Forelimb muscle (tissue), 1 donor: ENCODE measurements around the gene SATL1. TPM values are rescaled to one million over a fixed set of nuclear protein-coding genes. Genes with fewer than 3 reads are reported as not detected.
A peak's percentile ranks its signal among the peaks of the same experiment; 100 is the strongest.
"Not testable (repeated sequence)": the region's sequence is repeated elsewhere in the genome, so short reads cannot be mapped to it uniquely, and the experiment has no call there.

Experiments used
- DNase-seq: peaks from one replicate; pipeline ENCODE4 v3.0.0-alpha.2; 2013; ENCODE audit warnings: low read depth
- polyA plus RNA-seq: library from polyadenylated mRNA; unstranded; fragments of 120-200 nt; gene quantifications from one replicate; pipeline ENCODE4 v1.2.1, GENCODE V29; 2013; ENCODE audit not compliant: insufficient read length

The SATL1 gene
- polyA plus RNA-seq, 1 donor, result 0.61 TPM

- no peak for DNase-seq
Observed at GRCh38 chrX:85108165-85108564, 135.4 kb downstream of the SATL1 start.

- no peak for DNase-seq
Observed at GRCh38 chrX:85107407-85107806, 136.2 kb downstream of the SATL1 start.

- no peak for DNase-seq
Observed at GRCh38 chrX:85089321-85089840, 154.2 kb downstream of the SATL1 start.

GRCh38 chrX:85084770-85085393 lies 158.7 kb downstream of the SATL1 start:
- DNase-seq, result peak; percentile 4

- not testable (repeated sequence) for DNase-seq
Observed at GRCh38 chrX:85077247-85077646, 166.3 kb downstream of the SATL1 start.

GRCh38 chrX:85065512-85066198 lies 177.9 kb downstream of the SATL1 start:
- DNase-seq, result no peak

GRCh38 chrX:85052636-85053343 lies 190.8 kb downstream of the SATL1 start:
- DNase-seq, result peak; percentile 1

GRCh38 chrX:85052205-85052604 lies 191.4 kb downstream of the SATL1 start:
- no peak for DNase-seq

GRCh38 chrX:85051627-85052026 lies 192.0 kb downstream of the SATL1 start:
- DNase-seq, result no peak

Other genes with a start within 250 kb of the SATL1 start
- 13.7 TPM for gene APOOL, start 239.9 kb downstream of the SATL1 start, polyA plus RNA-seq
- 30.0 TPM for gene ZNF711, start 212 bp upstream of the SATL1 start, polyA plus RNA-seq
- gene POF1B, start 135.9 kb upstream of the SATL1 start, polyA plus RNA-seq, result 0.05 TPM